Fibroblast of the aortic adventitia (primary cell): ENCODE results near the gene PHTF2. TPM values are rescaled to one million over a fixed set of nuclear protein-coding genes. Genes with fewer than 3 reads are reported as not detected.
"Not testable (repeated sequence)": the region's sequence is repeated elsewhere in the genome, so short reads cannot be mapped to it uniquely, and the experiment has no call there.

Experiments used
- DNase-seq: peaks from one replicate; pipeline ENCODE4 v3.0.0-alpha.2; 2010; ENCODE audit warnings: low read depth
- H3K4me3 ChIP-seq: 2 replicates; pipeline ENCODE4 v1.5.1; 2011; ENCODE audit warnings: low read depth, mild to moderate bottlenecking, control low read depth, low read length, moderate library complexity
- small RNA-seq: library from RNA; depleted of rRNA; stranded (forward); fragments of <200 nt; gene quantifications from one replicate; pipeline ENCODE3, GENCODE V24; 2012
- total RNA-seq: library from RNA; depleted of rRNA; stranded (reverse); fragments of >200 nt; gene quantifications from 2 replicates; pipeline ENCODE4 v1.2.3, GENCODE V29; 2012; ENCODE audit warnings: low replicate concordance
- TF ChIP-seq, protein P1 (sequence below): IDR thresholded peaks from 2 replicates; pipeline ENCODE4 v1.5.1; 2011; ENCODE audit warnings: mild to moderate bottlenecking, low read length, control low read depth, inconsistent platforms; ENCODE audit not compliant: insufficient read depth

Gene PHTF2
- total RNA-seq, 1 donor = 47.5 TPM

GRCh38 chr7:77995717-77996116, 197.1 kb downstream of the PHTF2 start:
- TF ChIP-seq, protein P1, sequence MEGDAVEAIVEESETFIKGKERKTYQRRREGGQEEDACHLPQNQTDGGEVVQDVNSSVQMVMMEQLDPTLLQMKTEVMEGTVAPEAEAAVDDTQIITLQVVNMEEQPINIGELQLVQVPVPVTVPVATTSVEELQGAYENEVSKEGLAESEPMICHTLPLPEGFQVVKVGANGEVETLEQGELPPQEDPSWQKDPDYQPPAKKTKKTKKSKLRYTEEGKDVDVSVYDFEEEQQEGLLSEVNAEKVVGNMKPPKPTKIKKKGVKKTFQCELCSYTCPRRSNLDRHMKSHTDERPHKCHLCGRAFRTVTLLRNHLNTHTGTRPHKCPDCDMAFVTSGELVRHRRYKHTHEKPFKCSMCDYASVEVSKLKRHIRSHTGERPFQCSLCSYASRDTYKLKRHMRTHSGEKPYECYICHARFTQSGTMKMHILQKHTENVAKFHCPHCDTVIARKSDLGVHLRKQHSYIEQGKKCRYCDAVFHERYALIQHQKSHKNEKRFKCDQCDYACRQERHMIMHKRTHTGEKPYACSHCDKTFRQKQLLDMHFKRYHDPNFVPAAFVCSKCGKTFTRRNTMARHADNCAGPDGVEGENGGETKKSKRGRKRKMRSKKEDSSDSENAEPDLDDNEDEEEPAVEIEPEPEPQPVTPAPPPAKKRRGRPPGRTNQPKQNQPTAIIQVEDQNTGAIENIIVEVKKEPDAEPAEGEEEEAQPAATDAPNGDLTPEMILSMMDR = peak; percentile 12
- DNase-seq = no peak

GRCh38 chr7:77999168-77999567, 200.6 kb downstream of the PHTF2 start:
- DNase-seq, H3K4me3 ChIP-seq: not testable (repeated sequence)

More at GRCh38 chr7:77995717-77996116, 197.1 kb downstream of the PHTF2 start:
- no peak overlapping the region for H3K4me3 ChIP-seq

GRCh38 chr7:78002021-78002420, 203.4 kb downstream of the PHTF2 start:
- H3K4me3 ChIP-seq = no peak overlapping the region
- TF ChIP-seq, protein P1 = no peak
- no peak for DNase-seq

DNA sequence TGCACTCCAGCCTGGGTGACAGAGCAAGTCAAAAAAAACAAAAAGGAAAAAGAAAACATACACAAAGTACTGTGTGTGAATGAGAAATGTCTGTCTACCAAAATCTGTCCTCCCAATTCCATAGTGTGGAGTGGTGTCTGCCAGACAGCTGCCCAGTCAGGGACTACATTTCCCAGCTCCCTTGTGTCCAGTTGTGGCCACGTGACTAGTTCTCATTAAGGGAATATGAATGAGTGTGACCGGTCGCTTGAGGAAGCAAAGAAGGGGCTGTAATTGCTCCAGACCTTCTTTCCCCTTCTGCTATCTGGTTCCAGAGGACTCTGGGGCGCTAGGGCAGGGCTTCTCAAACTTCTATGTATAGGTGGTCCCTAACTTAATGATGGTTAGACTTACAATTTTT, 204.1 kb downstream of the PHTF2 start:
- DNase-seq = no peak
- H3K4me3 ChIP-seq = no peak overlapping the region
- TF ChIP-seq, protein P1 = no peak

DNA sequence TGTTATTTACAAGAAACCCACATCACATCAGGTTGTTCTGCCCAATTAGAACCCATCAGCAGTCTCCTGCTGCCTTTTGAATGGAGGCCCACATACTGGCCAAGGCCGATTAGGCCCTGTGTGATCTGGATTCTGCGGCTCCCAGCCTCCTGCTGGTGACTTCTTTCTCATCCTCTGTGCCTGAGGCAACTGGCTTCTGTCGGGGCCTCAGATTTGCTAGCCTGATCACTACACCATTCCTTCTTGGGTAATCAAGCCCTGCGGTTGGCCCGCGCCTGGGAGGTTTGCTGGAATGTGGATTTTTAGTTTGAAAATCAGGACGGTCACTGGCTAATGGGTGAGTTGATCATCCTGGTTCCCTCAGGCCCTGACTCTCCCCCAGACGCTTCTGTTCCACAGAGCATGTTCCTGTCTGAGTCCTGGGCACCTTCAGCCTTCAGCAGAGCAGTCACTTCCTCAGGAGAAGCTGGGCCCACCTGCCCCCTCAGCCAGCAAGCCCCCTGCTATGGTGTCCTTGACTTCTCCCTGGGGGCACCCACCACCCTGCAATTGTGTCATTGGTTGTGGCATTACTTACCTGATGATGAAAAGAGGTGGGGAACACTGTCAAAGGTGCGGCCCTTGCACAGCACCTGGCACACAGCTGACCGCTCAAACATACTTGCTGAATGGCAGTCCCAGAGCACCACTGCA, 207.6 kb downstream of the PHTF2 start:
- H3K4me3 ChIP-seq = no peak overlapping the region
- DNase-seq = no peak
- TF ChIP-seq, protein P1 = no peak

Small RNAs within 50 kb of the gene (small RNA-seq; reads per million reads assigned to genes)
- gene RF00019 = not detected

Other genes with a start within 250 kb of the PHTF2 start
- gene RSBN1L, start 102.3 kb upstream of the PHTF2 start, total RNA-seq = 17.0 and 36.1 TPM in 2 replicates
- gene TMEM60, start 339 bp upstream of the PHTF2 start, total RNA-seq = 11.0 and 29.6 TPM in 2 replicates